EL (cell line): ENCODE measurements around the gene IRAK1.

Experiments used
- DNase-seq: peaks from one replicate; pipeline ENCODE4 v3.0.0-alpha.2; 2016

IRAK1 gene

GRCh38 chrX:153969904-153970356, 49.8 kb downstream of the IRAK1 start:
- DNase-seq, result no peak

GRCh38 chrX:153969125-153969903, 50.4 kb downstream of the IRAK1 start:
- peak; percentile 12 for DNase-seq

- peak; percentile 16 for DNase-seq
These were observed 51.0 kb downstream of the IRAK1 start for GRCh38 chrX:153968754-153969124.

- DNase-seq, result no peak
These were observed 51.4 kb downstream of the IRAK1 start for GRCh38 chrX:153968255-153968654.

DNA sequence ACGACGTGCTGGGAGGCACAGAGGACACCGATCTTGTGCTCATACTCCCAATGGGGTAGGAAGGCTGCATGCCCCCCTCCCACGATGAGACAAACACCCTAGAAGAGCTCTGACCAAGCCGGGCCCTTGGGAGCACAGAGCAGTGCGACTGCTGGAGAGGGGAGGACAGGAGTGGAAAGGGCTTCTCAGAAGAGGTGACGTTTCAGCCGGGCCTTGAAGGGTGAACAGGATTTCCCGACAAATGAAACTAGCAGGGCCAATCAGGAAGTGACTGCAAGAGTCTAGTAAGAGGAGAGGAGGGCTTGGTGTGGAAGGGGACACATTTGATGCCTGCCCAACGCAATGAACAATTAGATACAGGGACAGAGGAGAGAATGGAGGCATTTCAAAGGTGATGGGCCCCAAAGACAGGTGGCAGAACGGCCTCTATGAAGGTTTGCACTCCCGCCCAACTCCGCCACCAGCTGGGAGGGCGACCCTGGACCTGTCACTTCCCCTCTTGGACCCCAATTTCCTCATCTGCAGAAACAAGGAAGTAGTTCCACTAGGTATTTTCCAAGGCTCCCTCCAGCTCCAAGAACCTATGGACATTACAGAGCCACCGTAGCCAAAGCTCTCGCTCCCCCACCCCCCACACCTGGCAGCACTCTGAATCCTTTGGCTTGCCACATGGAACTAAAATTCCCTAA, 52.0 kb downstream of the IRAK1 start:
- no peak for DNase-seq

DNA sequence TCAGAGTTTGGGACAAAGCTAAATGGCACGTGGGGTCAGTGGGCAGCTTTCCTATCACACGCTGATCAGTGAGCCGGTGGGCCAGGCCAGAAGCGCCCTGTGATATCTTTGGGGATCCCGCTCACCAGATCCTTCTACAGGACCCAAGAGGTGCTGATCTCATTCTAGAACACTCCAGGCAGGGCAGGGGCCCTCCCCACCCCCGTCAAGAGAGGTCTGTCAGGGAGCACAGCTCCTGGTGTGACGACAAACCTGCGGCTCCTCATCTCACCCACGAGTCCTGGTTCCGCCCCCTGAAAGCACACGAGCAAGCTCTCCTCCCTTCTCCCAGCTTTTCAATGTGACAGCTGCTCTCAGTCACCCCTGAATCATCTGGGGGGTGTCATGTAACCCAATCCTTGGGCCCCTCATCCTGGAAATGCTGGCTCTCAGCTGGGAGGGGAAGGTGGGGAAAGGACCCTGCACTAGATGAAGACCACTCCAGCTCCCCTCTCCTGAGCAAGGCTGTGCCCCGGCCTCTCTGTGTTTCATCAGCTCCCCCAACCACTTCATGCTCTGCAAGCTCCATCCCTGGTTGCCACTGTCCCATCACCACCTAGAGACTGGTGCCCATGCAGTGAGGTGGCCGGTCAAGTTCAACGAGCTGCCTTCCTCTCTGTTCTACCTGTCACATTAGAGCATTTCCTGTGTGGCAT, 52.7 kb downstream of the IRAK1 start:
- DNase-seq, result no peak

DNA sequence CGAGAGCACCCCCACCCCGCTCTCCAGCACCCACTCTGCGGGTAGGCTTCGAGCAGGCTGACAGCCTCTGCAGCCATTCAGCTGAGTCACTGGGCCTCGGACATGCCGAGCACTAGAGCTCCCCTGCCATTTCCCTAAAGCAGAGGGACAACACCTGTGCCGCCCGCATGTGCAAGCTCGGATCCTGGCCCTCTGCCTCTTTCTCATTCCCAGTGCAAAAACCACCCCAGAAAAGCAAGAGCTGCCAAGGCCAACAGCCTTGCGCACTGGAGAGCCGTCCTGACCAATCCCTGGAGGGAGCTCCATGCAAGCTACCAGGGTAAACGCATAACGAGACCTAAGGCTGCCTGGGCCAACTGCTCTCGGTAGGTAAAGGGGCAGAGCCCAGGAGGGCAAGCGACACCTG, 53.4 kb downstream of the IRAK1 start:
- no peak for DNase-seq

DNA sequence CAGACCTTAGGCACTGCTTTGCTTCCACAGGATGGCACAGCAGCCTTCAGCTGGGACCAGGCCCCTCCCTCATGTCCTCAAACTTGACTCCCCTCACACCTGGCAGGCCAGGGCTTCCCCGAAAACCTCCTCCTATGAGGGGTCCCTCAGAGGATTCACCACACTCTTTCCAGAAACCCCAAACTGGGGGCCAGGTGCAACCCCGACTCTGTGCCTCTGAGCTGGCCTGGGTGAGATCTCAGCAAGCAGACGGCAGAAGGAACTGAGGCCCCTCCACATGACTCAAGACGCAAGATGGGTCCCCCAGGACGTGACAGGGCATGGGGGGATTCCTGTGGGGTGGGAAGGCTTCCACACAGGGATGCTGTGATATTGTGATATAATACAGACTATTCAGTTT, 54.3 kb downstream of the IRAK1 start:
- no peak for DNase-seq

DNA sequence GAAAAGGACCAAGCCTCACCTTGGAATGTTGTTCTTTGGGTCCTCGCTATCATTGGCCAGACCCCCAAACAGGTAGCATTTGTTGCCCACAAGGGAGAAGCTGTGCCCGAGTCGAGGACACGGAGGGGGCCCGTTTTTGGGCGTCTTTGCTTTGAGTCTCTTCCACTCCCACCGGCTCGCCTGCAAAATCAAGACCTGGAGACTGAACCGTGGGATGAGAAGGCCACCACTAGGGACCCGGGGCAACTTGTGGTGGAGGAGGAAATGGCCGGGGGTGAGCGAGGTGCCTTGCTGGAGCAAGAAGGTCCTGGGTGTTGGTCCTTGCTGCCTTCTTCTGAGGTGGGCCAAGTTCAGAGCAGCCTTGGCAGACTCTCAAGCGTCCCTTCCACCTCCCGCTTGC, 55.6 kb downstream of the IRAK1 start:
- DNase-seq, result no peak

DNA sequence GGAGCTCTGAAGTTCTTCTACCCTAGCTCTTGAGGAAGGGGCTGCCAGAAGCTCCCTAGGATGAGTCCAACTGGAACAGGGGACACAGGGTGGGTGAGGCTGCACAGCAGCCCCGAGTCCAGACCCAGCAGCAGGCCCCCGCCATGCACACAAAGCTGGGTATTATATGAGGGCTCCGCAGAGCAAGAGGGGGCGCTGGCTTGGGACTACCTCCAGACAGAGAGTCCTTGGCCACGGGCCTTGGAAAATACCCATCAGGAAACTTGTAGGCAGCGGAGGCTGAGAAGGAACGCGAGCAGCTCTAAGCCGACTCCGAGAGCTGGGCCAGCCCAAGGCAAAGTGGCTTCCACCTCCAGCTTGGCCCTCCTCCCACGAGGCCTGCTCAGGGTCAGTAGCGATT, 56.2 kb downstream of the IRAK1 start:
- no peak for DNase-seq

- DNase-seq, result no peak
These were observed 58.4 kb downstream of the IRAK1 start for GRCh38 chrX:153961292-153961691.

DNA sequence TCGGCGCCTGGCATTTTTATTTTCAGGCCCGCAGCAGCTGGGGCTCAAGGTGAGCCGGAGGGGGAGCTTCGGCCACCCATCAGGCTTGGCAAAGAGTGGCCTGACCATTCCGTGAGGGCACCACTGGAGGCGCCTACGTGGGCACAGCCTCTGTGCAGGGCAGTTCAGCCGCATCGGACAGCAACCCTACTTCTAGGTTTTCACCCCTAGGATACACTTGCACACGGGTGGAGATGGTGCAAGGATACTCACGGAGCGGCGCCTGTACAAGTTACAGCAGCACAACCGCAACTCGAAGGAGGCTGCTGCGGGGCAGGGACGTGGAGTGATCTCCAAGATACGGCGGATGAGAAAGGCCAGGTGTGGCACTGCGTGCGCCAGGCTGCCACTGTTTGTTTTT, 58.9 kb downstream of the IRAK1 start:
- DNase-seq, result no peak
